Ascending aorta (tissue), 2 donors: ENCODE results near the gene SULT1C3. TPM values are rescaled to one million over a fixed set of nuclear protein-coding genes. Genes with fewer than 3 reads are reported as not detected.

Experiments
- DNase-seq, 2 donors: peaks; one replicate each; pipeline ENCODE4 v3.0.0-alpha.2; 2019; ENCODE audit warnings: low spot score in 2 of 2
- H3K27ac ChIP-seq, 2 donors: fragments of 200-600 bp; sonication (generic); one replicate each; pipeline ENCODE4 v1.5.1; 2016 to 2017; ENCODE audit warnings: mild to moderate bottlenecking in 1 of 2
- H3K27me3 ChIP-seq: fragments of 200-600 bp; sonication (generic); one replicate; pipeline ENCODE4 v1.5.1; 2017
- H3K36me3 ChIP-seq, 2 donors: fragments of 200-600 bp; sonication (generic); one replicate each; pipeline ENCODE4 v1.5.1; 2016
- H3K4me1 ChIP-seq, 2 donors: fragments of 200-600 bp; sonication (generic); one replicate each; pipeline ENCODE4 v1.5.1; 2016 to 2017; ENCODE audit warnings: mild to moderate bottlenecking in 1 of 2
- H3K4me3 ChIP-seq, 2 donors: fragments of 200-600 bp; sonication (generic); one replicate each; pipeline ENCODE4 v1.5.1; 2016 to 2017; ENCODE audit warnings: mild to moderate bottlenecking in 1 of 2
- H3K9me3 ChIP-seq, 2 donors: fragments of 200-600 bp; sonication (generic); one replicate each; pipeline ENCODE4 v1.5.1; 2016
- intact Hi-C: fragments of 100-400 bp; cut with DNase I; formaldehyde crosslinking; loops from one replicate; pipeline ENCODE4 v1.15.1; 2023
- total RNA-seq: library from RNA; depleted of rRNA; stranded (reverse); fragments of >200 nt; gene quantifications from one replicate; pipeline ENCODE4 v1.1.0, GENCODE V29; 2016
- TF ChIP-seq, protein P1 (sequence below), 3 experiments: fragments of 200-600 bp in 2 of 3; fragments of 450-650 bp in 1 of 3; sonication (generic) in 2 of 3; IDR thresholded peaks; one replicate each; pipeline ENCODE4 v1.5.1; 2016 to 2019; ENCODE audit warnings: antibody characterized with exemption in 3 of 3, mild to moderate bottlenecking in 1 of 3, moderate library complexity in 1 of 3

The SULT1C3 gene
- total RNA-seq, 1 donor from 2014 or later: not detected

DNA sequence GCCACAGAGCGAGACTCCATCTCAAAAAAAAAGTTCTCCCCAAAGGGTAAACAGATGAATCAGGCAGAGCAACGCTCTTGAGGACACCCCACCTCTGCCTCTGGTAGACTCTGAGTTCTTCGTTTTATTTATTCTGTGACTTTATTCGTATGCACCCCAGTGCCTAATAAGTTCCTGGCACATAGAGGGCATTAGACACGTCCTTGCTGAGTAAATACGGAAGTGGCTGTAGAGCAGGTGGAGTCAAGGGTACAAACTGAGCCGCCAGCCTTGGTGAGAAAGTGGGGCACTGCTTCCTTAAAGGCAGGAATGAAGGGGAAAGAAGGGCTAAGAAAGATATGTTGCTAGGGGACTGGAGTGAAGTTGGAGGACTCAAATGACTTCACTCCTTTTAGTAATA, 61.8 kb downstream of the SULT1C3 start:
- H3K4me3 ChIP-seq: no peak overlapping the region
- no peaks in the 10 kb centered on the region for H3K4me1 ChIP-seq
- no peaks in the 10 kb centered on the region for H3K27me3 ChIP-seq
- no peak overlapping the region for H3K27ac ChIP-seq
- DNase-seq: no peak
- TF ChIP-seq, protein P1, sequence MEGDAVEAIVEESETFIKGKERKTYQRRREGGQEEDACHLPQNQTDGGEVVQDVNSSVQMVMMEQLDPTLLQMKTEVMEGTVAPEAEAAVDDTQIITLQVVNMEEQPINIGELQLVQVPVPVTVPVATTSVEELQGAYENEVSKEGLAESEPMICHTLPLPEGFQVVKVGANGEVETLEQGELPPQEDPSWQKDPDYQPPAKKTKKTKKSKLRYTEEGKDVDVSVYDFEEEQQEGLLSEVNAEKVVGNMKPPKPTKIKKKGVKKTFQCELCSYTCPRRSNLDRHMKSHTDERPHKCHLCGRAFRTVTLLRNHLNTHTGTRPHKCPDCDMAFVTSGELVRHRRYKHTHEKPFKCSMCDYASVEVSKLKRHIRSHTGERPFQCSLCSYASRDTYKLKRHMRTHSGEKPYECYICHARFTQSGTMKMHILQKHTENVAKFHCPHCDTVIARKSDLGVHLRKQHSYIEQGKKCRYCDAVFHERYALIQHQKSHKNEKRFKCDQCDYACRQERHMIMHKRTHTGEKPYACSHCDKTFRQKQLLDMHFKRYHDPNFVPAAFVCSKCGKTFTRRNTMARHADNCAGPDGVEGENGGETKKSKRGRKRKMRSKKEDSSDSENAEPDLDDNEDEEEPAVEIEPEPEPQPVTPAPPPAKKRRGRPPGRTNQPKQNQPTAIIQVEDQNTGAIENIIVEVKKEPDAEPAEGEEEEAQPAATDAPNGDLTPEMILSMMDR (IDR thresholded peaks at IDR 0.05): no peak
- H3K36me3 ChIP-seq: no peaks in the 10 kb centered on the region
- no peaks in the 10 kb centered on the region for H3K9me3 ChIP-seq
- intact Hi-C loops: no loop called here

DNA sequence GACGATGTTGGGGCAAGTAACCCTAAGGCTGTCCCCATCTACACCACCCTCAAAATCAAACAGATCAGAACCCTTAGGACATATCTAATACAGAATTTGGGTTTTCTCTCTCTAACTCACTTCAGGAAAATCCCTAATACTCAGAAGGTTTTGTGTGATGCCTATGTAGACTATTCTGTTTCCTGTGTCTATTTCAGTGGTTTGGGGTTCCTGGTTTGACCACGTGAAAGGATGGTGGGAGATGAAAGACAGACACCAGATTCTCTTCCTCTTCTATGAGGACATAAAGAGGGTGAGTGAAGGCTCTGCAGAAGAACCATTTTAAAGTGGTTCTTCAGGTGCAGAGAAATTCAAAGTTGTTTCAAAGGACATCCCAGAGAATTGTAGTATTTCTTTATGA, 65.2 kb downstream of the SULT1C3 start:
- TF ChIP-seq, protein P1 (IDR thresholded peaks at IDR 0.05): no peak
- H3K4me3 ChIP-seq: no peak overlapping the region
- intact Hi-C loops: no loop called here
- no peak for DNase-seq
- H3K4me1 ChIP-seq: no peaks in the 10 kb centered on the region
- no peaks in the 10 kb centered on the region for H3K9me3 ChIP-seq
- no peaks in the 10 kb centered on the region for H3K27me3 ChIP-seq
- H3K36me3 ChIP-seq: no peaks in the 10 kb centered on the region
- H3K27ac ChIP-seq: no peak overlapping the region

DNA sequence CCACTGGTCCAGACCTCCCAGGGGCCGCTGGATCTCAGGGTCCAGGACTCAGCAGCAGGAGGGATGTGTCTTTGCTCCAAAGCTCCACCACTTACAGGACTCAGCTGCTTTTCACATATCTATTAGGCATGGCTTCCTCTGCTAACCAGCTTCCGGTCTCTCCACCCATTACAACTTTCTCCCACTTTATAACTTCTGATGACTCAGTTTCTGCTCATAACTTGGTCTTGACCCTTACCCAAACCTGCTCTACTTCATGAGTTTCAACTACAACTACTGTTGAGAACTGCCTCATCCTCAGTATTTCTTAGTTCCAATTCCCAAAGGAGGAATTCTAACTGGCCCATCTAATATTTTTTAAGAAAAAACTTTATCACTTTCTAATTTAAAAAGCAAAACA, 66.1 kb downstream of the SULT1C3 start:
- no peaks in the 10 kb centered on the region for H3K27me3 ChIP-seq
- no peaks in the 10 kb centered on the region for H3K9me3 ChIP-seq
- TF ChIP-seq, protein P1 (IDR thresholded peaks at IDR 0.05): no peak
- intact Hi-C loops: no loop called here
- H3K4me1 ChIP-seq: no peaks in the 10 kb centered on the region
- no peak overlapping the region for H3K4me3 ChIP-seq
- no peaks in the 10 kb centered on the region for H3K36me3 ChIP-seq
- no peak overlapping the region for H3K27ac ChIP-seq
- DNase-seq: no peak

DNA sequence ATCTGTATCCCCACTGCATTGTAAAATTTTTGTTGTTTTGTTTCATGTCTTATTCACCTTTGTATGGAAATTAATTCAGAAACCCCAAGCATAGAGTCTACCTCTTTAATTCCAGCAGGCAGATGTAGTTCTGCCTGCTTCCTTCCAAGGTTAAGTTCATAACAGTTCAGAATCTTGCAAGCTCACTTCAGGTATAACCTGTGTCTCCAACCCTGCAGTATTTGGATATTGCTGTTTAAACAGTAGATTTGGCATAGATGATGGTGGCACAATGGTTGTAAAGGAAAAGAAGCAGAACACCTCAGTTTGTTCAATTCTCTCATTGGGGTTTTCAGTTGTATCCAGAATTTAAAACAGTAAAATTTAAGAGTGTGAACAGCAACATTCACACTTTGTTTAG, 70.1 kb downstream of the SULT1C3 start:
- intact Hi-C loops: no loop called here
- Histone ChIP-seq H3K27ac (no peak overlapping the region), H3K4me3 (no peak overlapping the region), H3K27me3 (no peaks in the 10 kb centered on the region), H3K36me3 (no peaks in the 10 kb centered on the region), H3K4me1 (no peaks in the 10 kb centered on the region), H3K9me3 (no peaks in the 10 kb centered on the region)
- TF ChIP-seq, protein P1 (IDR thresholded peaks at IDR 0.05): no peak
- no peak for DNase-seq

Other genes with a start within 250 kb of the SULT1C3 start
- gene SULT1C2, start 48.9 kb downstream of the SULT1C3 start, total RNA-seq: not detected
- gene SULT1C4, start 138.0 kb downstream of the SULT1C3 start, total RNA-seq: 11.0 TPM
- gene GCC2, start 209.2 kb downstream of the SULT1C3 start, total RNA-seq: 7.6 TPM